ENCODE measurements around the gene LCLAT1.

LCLAT1 gene

DNA sequence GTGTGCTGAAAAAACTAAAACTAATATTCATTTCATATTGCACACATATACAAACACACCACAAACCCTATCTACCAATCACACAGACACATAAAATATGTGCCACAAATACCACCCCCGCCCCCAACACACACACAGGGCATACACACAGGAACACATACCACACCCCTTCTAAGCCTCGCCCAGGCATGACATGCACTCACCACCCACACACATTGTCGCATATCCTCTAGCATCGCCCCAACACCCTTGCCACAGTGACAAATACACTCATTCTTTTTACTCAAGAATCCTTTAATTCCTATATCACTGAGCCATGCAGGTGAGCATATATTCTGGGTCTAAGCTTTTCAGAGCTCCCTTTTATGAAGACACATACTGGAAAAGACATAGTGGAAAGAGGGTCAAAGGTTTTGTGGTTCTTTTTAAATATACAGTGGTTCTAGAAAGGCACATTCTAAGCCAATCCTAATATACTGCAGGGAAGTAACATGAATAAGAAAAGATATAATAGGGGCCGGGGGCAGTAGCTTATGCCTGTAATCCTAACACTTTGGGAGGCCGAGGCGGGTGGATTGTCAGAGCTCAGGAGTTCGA, 24.5 kb upstream of the LCLAT1 start:
- in situ Hi-C loops (cut with MboI; ENCODE audit: low sequenced_read_pairs) = no loop called here

DNA sequence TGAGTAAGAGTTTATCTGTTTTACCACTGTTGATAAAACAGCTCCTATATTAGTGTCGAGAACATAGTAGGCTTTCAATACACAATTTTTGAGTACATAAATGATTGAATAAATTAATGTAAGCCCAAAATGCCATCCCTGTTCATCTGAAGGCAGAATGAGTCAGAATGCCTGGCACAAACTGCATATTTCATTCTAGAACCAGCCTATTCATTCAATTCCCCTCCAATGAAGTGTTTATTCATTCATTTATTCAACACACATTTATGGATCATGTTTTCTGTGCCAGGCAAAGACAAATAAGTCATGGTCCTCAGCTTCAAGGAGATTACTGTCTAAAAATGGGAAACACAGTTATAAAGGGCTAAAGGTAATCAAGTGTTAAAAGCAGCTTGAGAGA, 22.8 kb upstream of the LCLAT1 start:
- in situ Hi-C loops (cut with MboI; ENCODE audit: low sequenced_read_pairs) = no loop called here

GRCh38 chr2:30425326-30425725, 21.7 kb upstream of the LCLAT1 start:
- in situ Hi-C loops (cut with MboI; ENCODE audit: low sequenced_read_pairs) = no loop called here

DNA sequence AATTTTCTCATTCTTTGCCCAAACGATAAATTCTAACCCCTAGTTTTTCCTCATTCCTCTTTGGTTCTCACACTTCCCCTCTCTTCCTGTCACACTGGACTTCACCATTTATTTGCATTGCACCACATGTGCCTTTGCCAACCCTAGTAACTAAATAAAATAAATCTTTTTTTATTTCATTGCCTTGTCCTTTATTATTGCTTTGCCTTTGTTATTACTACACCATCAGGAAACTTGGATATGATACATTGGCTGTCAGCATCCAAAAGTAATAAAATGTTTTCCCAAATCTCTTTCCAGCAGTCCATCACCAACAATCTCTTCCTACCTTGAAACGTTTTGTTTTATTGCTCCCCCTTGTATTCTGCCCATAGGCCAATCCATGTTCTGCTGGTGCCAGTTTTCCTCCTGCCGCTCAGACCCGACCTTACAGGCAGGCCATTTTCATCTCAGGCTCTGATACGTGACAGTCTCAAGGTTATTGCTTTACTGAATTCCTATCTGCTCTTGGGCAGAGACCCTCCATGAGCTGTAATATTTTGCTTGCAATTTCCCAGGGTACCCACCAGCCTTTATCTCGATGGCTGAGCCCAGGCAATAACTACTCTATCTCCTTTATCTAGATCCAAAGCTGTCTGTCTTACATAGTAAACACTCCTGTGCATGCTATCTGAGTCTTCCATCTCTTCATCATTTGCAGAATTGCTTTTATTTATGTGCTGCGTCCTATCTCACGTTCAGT, 19.3 kb upstream of the LCLAT1 start:
- in situ Hi-C loops (cut with MboI; ENCODE audit: low sequenced_read_pairs) = no loop called here

DNA sequence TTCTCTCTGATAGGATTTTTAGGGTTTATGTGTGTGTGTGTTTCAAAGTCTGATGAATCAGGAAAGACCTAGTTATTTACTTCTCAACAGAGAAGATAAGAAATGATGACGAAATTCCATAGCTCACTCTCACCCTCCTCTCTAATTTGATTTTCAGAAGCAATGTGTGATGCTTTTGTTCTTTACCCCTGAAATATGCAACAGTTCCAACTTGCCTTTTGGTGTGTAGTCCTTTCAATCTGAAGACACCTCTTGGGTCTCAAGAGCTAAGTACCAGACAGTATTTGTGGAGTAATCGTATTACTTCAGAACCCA, 18.7 kb upstream of the LCLAT1 start:
- in situ Hi-C loops (cut with MboI; ENCODE audit: low sequenced_read_pairs) = no loop called here

GRCh38 chr2:30428827-30429461, 18.1 kb upstream of the LCLAT1 start:
- in situ Hi-C loops (cut with MboI; ENCODE audit: low sequenced_read_pairs) = no loop called here

DNA sequence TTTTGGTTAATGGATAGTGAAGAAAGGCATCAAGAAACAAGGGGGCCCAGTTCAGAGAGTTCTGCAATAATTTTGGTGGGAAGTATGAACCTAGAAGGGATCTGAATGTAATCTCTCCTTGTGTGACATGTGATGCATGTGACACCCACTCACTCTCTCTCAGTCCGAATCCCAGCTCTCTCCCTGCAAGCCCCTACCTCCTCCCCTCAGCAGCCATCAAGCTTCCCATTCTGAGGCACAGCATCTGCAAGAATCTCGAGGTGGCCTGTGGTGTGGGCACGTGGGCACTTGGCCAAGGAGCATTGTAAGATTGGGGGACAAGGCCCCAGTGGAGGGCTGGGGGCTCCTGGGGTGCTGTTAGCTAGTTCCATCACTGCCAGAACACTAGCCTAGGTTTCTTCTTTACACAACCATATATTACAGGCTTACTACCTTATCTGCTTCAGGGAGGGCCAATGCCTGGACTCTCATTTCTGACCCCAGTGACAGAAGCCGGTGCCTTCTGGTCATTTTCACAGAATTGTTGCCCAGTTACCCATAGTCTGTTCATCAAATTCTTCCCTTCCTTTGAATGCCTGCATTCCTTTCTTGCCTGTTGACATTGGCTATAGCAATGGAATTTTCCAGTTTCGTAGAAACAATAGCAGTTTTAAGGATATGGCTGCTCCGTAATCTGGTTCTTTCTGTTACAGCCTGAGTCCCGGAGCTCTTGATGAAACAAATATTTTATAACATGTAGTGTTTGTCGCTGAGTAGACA, 13.3 kb upstream of the LCLAT1 start:
- in situ Hi-C loops (cut with MboI; ENCODE audit: low sequenced_read_pairs) = no loop called here

DNA sequence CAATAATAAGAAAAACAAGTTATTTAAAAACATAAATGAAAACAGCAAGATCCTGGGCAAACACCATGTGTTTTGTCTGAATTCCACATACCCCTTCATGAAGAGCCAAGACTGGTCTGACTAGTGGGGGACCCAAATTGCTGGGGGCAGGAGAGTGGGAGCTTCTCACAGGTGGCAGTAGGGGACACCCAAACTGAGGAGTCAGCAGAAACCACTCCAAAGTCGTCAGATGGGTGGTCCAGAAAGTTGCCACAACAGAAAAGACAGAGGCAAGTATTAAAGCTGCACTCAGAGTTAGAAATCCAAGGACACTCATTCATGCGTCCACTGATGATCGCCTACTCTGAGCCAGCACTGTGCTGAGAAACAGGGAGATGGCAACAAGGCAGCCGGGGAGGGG, 12.3 kb upstream of the LCLAT1 start:
- in situ Hi-C loops (cut with MboI; ENCODE audit: low sequenced_read_pairs) = no loop called here

DNA sequence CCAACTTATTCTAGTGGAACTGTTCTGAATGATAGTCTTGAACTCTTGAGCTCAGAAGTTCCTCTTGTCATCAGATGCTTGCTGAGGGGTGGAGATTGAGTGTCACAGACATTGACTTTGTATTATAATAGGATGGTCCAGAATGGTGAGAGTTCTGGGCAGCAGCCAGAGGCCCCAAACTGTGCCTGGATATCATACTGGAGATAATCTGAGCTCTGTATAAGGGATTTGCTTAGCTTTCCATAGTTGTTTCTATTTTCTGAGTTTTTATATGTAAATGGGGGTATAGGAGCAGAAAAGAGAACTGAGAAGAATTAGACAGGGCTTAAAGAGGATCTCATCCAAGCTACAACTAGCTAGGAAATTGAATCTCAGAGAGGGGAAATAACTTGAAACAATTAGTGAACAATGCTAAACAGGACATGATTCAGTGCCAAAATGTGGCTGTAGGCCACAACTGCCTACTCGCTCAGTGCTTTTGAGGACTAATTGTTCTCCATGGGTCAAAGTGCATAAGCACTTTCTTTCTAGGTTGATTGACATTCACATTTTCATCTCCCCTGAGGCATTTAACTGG, 10.1 kb upstream of the LCLAT1 start:
- in situ Hi-C loops (cut with MboI; ENCODE audit: low sequenced_read_pairs) = no loop called here

- in situ Hi-C loops (cut with MboI; ENCODE audit: low sequenced_read_pairs) = no loop called here
These were observed 9.1 kb upstream of the LCLAT1 start for GRCh38 chr2:30437809-30438548.

GRCh38 chr2:30439296-30439695, 7.8 kb upstream of the LCLAT1 start:
- in situ Hi-C loops (cut with MboI; ENCODE audit: low sequenced_read_pairs) = no loop called here

DNA sequence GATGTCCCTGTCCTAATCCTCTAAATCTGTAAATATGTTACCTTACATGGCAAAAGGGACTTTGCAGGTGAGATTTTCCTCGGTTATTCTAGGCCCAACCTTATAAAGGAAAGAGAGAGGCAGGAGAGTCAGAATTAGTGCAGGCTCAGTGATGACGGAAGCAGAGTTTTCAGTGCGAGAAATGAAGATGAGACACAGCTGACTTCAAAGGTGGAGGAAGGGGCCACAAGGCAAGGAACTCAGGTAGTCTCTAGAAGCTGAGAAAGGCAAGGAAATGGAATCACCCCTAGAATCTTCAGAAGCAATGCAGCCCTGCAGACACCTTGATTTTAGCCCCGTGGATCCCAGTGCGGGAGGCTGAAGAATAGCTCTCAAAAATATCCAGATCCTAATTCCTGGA, 7.2 kb upstream of the LCLAT1 start:
- in situ Hi-C loops (cut with MboI; ENCODE audit: low sequenced_read_pairs) = no loop called here

DNA sequence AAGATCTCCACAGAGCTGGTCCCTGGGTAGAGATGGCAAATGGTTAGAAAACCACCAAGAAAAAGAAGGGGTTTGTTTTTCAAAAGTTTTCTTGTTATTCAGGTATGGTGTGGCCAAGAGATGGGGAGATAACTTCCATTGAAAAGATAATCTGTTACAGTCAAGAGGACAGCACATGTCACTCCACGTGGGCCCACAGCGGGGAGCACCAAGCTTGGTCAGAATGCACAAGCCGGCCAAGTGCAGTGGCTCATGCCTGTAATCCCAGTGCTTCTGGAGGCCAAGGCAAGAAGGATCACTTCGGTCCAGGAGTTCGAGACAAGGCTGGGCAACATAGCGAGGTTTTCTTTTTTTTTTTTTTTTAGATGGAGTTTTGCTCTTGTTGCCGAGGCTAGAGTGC, 6.0 kb upstream of the LCLAT1 start:
- in situ Hi-C loops (cut with MboI; ENCODE audit: low sequenced_read_pairs) = no loop called here

DNA sequence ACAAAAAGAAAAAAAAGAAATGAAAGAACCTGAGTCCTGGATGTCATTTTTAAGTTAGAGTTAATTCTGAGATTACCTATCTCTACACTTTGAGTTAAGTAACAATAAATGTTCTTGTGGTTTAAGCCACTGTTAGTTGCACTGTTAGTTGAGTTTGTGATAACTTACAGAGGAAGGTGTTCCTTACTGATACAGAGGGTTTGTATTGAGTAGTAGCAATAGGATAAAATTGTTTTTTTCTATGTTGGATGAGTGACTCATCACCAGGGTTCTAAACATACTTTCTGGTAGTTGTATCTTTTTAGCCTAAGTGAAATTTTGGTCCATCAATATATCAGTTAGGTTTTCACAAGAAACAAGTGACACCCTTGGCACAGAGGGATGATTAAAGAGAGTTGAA, 4.0 kb upstream of the LCLAT1 start:
- in situ Hi-C loops (cut with MboI; ENCODE audit: low sequenced_read_pairs) = no loop called here

DNA sequence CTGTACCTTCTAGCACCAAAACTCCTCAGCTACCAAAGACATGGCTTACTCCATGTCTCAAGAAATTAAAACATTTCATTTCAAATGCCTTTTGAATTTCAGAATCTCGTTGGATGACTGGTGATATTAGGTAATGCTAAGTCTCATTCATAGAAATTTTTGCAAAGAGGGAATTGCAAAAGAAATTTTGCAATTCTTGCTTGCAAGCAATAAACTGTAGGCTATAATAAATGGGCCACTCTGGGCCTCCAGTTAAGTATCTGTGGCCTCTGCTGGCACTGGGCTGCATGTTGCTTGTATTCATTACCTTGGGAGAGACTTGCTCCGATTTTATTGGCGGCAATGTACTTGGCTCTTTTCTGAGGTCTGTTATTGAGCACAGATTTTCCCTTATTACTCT, 2.8 kb upstream of the LCLAT1 start:
- in situ Hi-C loops (cut with MboI; ENCODE audit: low sequenced_read_pairs) = no loop called here

DNA sequence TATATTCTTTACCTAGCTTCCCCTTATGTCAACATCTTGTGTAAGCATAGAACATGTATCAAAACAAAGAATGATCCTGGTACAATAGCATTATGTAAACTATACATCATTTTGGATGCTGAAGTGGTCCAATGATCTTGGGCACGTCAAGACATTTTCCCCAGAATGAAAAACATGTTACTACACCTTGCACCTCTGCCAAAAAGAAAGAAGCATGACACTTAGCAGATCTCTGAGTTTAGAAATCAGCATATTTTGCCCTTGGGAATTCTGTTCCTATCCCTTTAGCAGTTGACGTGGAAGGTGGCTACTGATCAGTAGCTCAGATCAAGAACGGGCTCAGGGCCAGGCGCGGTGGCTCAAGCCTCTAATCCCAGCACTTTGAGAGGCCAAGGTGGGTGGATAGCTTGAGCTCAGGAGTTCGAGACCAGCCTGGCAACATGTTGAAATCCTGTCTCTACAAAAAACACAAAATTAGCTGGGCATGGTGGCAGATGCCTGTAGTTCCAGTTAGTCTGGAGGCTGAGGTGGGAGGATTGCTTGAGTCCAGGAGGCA, 1.7 kb upstream of the LCLAT1 start:
- in situ Hi-C loops (cut with MboI; ENCODE audit: low sequenced_read_pairs) = no loop called here

GRCh38 chr2:30446602-30447148, 371 bp upstream of the LCLAT1 start:
- in situ Hi-C loops (cut with MboI; ENCODE audit: low sequenced_read_pairs) = no loop called here

GRCh38 chr2:30448308-30448707, 1.3 kb downstream of the LCLAT1 start:
- in situ Hi-C loops (cut with MboI; ENCODE audit: low sequenced_read_pairs) = no loop called here

GRCh38 chr2:30448866-30449265, 1.8 kb downstream of the LCLAT1 start:
- in situ Hi-C loops (cut with MboI; ENCODE audit: low sequenced_read_pairs) = no loop called here

DNA sequence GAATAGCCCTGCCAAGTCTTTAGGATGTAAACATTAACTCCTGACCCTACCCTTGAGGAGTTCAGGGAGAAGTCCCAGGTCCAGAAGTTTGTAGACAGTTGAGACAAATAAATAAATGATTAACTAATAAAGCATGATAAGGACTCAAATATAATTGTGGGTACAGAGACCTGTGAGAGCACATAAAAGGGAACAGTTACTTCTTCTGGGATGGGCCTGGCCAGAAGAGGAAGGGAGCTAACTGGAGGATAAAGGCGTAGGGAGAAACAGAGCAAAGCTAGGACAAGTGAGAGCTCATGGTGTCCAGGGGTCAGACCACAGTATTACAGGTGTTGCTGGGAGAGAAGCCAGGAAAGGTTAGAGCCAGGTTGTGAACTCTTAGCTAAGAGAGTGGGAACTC, 3.0 kb downstream of the LCLAT1 start:
- in situ Hi-C loops (cut with MboI; ENCODE audit: low sequenced_read_pairs) = no loop called here

Data from HL-60/S4 (cell line).